ENCODE results near the gene BCDIN3D. TPM values are rescaled to one million over a fixed set of nuclear protein-coding genes. Genes with fewer than 3 reads are reported as not detected.

BCDIN3D gene
- total RNA-seq, 2 donors from 2014 or later: 2.5 to 4.0 TPM

DNA sequence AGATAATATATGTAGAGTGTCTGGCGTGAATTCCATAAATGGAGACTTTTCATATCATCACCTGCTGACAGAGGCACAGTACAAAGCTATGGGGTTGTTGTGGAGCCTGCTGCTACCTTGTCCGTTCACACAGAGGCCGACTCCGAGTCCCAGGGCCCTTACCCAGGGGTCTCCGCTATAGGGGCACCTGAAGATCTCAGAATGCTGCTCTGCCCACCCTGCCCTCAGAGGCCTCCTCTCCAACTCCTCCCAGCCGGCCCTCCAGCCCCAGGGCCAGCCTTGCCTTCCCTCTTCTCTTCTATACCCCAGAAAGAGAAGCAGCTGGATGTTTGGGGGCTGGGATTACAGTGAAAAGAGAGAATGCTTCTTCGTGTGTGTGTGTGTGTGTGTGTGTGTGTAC lies 36.0 kb downstream of the BCDIN3D start:
- intact Hi-C loops (cut with DNase I): no loop called here
- DNase-seq (ENCODE audit: low spot score): no peak

DNA sequence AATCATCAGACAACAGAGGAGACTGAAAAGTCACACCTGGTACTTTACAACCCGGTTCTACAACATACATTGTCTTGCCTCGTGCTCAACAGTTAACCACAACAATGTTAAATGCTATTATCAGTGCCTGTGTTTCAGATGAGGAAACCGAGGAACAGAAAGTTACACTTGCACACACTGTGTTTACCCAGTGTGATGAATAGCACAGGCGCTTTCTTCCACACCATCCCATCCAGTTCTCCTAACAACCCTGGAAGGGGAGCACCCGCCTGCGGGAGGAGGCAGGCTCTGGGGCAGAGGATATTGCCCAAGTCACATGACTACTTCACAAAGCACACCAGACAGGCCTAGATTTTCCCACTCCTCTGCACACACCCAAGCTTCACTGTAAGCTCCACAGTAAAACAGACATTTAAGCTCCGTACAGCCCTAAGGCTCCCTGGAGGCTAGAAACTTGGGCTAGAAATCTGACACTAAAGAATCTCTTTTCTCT lies 36.5 kb downstream of the BCDIN3D start:
- DNase-seq (ENCODE audit: low spot score): no peak
- intact Hi-C loops (cut with DNase I): no loop called here

DNA sequence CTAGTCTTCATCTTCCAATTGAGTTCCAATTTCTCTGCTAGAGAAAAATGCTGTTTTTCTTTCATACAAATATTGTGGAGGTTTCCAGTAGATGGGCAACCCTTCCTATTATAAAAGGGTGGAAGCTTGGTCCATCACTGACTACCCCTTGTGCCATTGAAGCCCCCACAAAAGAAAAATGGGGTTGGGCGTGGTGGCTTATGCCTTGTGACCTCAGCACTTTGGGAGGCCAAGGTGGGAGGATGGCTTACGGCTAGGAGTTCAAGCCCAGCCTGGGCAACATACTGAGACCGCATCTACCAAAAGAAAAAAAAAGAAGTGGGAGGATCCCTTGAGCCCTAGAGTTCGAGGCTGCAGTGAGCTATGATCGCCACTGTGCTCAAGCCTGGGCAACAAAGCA lies 37.5 kb downstream of the BCDIN3D start:
- no peak for DNase-seq (ENCODE audit: low spot score)
- intact Hi-C loops (cut with DNase I): no loop called here

DNA sequence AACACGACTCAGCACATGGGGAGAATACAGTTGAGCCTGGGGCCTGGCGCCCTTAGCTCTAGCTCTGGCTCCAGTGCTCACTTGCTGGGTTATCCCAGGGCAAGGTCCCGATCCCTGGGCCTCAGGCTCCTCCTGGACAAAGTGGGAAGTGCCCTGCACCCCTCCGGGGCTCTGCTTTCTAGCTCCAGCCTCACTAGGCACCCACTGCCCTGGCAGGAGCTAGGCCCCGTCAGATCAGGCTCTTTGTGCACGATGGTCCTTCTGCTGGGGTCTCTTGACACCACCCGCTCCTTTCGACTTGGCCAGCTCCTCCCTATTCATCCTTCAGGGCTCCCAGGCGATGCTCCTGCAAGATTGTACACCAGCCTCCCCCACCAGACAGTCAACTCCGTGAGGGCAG lies 38.1 kb downstream of the BCDIN3D start:
- intact Hi-C loops (cut with DNase I): no loop called here
- no peak for DNase-seq (ENCODE audit: low spot score)

DNA sequence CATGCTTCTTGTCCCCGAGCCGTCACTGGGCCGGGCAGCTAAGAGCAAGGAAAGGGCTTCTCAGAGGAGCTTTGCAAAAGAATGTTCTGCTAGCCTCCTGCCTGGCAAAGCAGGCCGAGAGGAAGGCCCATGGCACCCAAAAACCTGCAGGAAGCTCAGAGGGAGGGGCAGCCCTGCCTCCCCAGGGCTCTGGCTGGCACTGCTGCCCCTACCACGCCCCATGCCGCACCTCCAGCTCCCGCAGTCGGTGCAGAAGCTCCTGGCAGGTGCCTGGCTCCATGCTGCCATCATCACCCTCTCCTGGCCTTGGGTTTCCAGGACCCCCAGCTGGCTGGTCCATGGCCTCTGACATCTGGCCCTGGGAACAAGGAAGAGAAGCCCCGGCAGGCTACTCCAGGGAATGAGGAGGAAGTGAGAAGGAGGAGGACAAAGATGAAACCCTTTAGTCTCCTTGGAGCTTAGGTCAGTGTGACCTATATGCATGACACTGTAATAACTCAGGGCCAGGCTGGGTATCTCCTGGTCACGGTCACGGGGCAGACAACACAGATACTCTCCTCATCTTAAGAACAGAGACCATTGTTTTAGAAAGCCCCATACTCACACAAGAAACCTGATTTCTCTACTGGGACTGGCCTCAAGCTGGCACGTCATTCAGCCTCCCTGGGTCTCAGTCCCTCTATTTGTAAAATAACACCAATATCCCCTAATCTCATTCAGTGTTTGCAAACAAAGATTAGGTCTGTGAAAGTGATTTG lies 39.0 kb downstream of the BCDIN3D start:
- intact Hi-C loops (cut with DNase I): no loop called here

DNA sequence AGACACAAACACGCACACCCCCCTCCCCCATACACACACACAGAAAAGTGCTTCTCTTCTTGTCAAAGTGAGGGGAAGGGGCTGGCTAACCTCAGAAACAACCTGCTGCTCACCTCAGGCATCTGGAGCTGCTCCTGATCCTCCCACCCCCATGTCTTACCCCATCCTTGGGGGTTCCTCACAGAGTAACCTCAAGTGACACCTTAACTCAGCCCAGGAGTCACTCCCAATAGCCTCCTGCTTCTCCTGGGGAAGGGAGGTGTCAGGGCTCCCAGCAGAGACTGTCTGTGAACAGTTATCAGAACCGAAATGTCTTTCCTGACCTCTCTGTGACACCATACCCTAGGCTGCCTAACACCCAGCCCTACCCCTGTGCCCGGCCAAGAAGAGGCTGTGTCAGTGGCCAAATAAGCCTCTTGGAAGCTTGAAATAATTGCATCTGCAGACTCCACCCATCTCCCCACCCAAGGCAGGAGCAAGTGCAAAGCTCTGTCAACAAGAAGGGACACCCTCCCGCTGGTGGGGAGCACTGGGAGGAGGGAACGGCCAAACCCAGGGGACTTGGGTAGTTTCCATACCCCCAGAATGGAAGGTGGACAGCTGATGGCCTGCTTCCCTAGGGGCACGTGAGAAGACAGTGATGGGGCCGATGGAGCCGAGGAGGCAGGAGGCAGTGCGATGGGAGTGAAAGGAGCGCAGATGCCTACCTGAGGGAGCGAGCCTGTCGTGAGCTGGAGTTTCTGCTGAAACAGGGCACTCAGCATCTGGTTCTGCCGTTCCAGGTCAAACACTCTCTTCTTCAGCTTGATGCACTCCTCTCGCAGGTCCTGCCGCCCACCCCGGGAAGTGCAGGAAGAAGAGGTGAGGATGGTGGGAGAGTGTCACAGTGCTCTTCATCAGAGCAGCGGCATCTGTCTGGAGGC lies 41.5 kb downstream of the BCDIN3D start:
- intact Hi-C loops (cut with DNase I): no loop called here
- no peak for DNase-seq (ENCODE audit: low spot score)

More for the DNA sequence above, 39.0 kb downstream of the BCDIN3D start:
- DNase-seq (ENCODE audit: low spot score): no peak

DNA sequence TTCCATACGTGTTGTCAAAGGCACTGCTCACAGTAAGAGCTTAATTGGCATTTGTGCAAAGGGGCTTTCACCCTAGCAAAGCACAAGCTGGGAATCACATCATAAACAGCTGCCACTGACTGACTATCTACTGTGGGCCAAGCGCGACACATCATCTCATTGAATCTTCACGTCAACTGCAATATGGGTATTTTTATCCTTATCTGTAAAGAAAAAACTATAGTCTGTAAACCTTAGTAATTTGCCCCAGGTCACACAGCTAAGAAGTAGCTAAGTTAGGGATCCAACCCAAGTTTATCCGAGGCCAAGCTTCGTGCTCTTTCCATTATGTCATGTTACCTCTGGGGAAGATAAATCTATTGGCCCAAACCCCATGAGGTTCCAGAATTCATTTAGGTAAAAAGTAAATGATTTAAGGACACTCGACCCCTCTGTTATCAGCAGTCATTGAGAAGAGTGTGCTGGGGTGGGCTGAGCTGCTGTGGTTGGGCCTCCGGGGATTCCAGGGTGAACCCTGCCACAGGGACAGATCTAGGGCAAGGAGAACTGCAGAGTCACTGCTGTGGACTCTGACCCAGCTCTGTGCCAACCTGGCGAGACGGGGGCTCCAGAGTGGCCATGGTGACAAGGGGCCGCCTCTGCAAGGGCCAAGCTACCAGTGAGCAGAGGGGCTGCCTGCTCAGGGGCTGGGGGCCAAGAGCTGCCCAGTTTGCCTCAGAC lies 42.3 kb downstream of the BCDIN3D start:
- DNase-seq (ENCODE audit: low spot score): no peak
- intact Hi-C loops (cut with DNase I): no loop called here

DNA sequence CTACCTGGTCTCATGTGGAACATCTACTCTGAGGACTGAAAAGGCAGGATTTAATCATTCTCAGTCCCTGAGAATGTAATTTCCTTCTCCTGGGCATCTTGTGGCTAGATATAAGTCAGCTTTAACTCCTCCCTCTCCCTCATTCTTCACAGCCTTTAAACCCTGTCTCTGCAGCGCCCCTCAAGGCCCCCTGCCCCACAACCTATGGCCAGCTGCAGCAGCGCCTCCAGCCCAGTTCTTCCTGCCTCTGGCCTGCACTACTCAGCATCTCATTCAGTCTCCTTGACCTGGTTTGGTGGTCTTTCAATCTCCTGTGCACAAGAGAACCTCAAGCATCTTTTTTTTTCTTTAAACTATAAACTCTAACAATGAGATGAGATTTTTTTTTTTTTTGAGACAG lies 44.0 kb downstream of the BCDIN3D start:
- no peak for DNase-seq (ENCODE audit: low spot score)
- intact Hi-C loops (cut with DNase I): no loop called here

DNA sequence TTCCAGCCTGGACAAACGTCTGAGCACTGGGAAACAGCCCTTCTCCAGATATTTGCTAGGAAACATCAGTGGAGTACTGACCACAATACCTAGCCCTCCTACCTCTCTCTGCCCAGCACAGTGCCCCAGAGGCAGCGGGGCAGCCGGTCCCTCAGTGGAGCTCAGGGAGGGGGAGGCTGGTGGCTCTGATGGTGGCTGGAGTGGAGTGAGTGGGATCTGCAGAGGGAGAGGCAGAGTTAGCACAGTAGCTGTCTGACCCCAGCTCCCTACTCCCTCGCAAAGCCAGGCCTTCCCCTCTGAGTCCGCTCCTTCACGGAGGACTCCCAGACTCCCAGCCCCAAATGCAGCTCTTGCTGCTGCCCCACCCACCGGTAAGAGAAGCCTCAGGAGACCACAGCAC lies 44.7 kb downstream of the BCDIN3D start:
- DNase-seq (ENCODE audit: low spot score): peak; percentile 42
- intact Hi-C loops (cut with DNase I): no loop called here

DNA sequence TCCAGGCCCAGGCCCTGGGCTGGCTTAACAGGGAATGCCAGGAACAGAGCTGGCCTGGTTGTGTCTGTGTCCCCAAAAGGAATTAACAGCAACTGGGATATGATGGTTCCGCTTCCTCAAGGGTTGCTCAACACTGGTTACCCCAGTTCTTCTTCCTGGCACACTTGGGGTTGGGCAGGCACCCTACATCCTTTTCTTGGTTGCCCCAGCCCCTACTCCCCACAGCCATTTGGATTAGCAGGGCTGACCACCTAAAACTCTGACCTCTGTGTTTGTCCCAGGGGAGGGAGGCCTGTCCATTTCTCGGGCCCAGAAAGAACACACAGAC lies 45.5 kb downstream of the BCDIN3D start:
- DNase-seq (ENCODE audit: low spot score): peak; percentile 29
- intact Hi-C loops (cut with DNase I): no loop called here

DNA sequence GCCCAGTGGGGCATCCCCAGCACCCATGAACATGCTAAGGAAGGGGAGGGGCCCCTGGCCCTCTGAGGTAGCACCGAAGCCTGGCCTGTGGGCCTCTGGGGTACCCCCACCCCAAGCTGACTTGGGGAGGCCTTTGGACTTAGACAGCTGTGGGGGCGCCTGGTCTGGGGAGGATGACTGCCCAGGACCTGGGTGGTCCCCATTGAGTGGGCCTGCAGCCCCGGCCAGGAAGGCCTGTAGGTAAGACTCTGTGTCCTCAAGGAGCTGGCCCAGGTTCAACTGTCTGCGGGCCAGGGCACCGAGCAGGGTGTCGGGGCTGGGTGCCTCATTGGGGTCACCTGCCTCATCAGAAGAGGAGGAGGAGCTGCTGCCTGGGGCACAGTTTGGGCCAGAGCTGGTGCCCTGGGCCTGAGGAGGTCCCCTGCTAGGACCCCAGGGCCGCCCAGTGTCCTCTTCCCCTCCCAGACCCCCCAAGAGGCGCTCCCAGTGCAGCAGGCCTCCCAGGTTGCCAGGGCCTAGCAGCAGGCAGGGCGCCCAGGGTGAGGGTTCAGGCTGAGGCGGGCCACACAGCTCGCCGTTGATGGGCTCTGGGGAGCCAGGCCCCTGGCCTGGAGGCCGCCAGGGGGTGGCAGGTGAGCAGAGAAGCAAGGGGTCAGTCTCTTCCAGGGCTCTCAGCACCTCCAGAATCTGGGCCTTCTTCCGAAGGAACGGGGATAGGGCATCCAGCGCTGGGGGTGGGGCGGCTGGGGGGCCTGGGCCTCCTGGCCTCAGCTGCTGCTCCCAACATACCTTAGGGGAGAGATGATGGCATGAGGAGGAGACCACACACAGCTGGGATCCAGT lies 46.1 kb downstream of the BCDIN3D start:
- intact Hi-C loops (cut with DNase I): no loop called here
- peak; percentile 78 for DNase-seq (ENCODE audit: low spot score)

DNA sequence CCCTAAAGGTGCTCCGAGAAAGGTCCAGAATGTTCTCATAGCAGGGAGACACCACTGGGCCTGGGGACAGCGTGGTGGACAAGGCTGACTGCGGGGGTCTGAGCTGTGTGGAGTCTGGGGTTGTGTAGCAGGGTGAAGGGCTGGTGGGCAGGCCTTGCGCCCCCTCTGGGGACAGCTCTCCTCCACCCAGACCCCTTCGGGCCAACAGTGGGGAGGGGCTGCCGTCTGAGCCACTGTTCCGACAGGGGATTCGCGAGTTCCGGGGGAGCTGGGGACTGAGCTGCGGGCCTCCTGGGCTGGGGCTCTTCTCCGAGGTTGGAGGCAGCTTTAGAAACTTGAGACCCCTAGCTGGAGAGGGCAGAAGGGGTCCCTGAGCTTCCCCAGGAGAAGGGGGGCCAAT lies 46.8 kb downstream of the BCDIN3D start:
- intact Hi-C loops (cut with DNase I): no loop called here
- DNase-seq (ENCODE audit: low spot score): peak; percentile 65

DNA sequence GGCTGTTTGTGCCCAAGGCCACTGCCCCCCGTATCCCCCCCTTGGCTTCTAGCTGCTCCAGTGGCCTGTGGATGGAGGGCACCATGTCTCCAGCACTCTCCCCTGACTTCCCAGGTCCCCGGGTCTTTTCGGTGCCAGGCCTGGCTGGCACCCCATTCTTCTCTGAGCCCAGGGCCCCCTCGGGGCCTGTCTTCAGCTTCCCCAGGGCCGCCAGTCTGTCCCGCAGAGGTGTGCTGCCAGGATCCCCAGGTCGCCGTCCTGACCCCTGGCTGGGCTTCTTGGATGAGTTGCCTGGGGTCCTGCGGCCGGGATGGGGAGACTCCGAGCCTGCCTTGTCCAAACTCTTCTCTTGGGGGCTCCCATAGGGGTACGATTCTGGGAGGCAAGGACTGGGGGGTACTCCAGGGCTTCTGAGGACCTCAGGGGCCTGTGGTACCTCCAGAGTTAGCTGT lies 47.2 kb downstream of the BCDIN3D start:
- intact Hi-C loops (cut with DNase I): no loop called here
- DNase-seq (ENCODE audit: low spot score): peak; percentile 66

DNA sequence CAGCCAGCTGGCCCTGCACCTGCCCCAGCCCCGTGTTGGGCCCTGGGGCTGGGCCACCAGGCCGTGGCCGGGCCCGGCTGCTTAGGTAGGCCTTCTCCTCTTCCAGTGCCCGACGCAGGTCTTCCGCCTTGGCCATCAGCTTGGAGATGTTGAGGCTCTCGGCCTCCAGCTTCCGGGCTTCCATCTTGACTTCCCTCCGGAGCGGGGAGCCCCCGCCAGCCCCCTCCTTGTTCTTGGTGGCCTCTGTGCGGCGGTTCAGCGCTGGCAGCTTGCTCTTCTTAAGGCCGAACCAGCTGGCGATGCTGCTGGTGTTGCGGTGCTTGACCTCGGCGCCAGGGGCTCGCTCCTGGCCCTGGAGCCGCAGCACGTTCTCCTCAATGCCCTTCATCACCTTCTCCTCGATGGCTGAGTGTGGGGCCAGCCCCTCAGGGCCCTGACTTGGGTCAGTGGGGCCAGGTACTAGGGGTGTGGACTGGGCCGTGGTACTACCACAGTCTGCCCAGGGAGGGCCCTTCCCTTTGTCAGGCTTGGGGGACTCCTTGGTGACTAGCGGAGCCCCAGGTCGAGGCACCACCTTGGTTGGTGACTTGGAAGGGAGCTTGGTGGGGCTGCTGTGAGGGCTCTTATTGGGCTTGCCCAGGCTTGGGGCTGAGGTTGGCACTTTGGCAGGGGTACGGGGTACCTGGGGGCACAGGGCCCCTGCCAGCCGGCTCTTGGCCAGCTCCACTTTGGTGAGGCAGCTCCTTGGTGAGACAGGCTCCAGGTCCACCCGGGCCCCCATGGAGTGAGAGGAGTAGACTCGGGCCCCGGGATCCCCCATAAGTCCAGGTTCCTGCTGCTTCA lies 47.9 kb downstream of the BCDIN3D start:
- DNase-seq (ENCODE audit: low spot score): peak; percentile 53
- intact Hi-C loops (cut with DNase I): no loop called here

DNA sequence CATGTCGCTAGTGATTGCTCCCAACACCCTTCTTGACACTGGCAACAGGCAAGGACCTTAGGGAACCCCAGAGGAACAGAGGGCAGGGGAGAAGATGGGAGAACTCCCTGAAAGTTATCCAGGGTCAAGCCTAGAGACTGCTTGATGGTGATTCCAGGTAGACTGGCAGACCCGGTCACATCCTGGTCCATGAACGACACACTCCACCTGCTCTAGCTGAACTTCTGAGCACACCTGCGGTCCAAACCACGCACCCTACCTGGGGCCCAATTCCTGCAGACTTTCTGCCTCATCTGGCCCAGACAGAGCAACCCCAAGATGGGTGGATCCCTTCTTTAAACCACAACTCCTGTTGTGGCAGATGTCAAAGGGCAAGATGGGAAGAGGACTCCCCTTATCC lies 48.9 kb downstream of the BCDIN3D start:
- intact Hi-C loops (cut with DNase I): no loop called here
- DNase-seq (ENCODE audit: low spot score): peak; percentile 31

DNA sequence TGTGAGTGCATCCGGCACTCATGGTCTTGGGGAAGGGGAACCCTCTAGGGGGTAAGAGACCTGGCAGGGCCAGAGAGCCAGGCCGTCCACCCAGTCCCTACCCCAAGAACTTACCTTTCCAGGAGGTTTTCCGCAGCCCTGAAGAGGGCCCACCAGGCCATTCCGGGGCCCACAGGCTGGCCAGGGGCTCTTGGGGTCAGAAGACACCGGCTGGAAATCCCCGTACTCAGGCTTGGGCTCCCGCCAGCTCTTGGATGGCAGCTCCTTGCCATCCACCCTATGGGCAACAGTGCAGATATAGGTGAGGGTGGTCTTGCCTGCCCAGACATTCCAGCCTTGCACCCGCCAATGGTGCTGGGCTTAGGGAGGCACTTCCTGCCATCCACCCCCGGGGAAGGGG lies 49.3 kb downstream of the BCDIN3D start:
- intact Hi-C loops (cut with DNase I): no loop called here
- DNase-seq (ENCODE audit: low spot score): peak; percentile 67

DNA sequence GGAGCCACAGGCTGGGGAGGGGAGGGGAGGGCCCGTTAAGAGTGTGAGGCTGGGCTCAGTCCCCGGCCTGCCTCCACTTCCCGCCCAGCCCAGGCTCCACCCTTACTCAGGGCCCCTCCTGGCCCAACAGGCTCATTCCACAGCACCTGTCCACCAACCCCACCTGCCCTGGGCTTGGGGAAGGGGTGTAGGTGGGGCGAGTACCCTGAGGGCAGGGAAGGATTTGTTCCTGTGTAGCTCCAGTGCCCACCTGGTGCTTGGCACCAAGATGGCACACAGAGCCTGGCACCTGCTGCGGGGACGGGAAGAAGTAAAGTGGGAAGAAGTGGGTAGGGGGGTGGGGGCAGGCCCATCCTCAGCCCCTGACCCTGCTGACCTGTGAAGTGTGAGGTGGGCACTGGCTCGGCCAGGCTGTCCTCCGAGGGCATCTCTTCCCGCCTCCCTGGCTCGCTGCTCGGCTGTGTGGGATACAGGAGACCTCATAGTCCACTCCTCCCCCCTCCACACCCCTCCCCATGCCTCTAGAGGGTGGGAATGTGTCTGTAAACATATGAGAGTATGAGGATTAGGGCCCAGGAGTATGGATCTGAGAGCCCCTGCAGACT lies 49.8 kb downstream of the BCDIN3D start:
- intact Hi-C loops (cut with DNase I): no loop called here
- peak; percentile 64 for DNase-seq (ENCODE audit: low spot score)
